HepG2 (cell line): ENCODE measurements around the gene RGS14. TPM values are rescaled to one million over a fixed set of nuclear protein-coding genes. Genes with fewer than 3 reads are reported as not detected.

Source experiments
- AHDC1 ChIP-seq: sonication (generic); formaldehyde crosslinking; IDR thresholded peaks from 2 replicates; pipeline ENCODE4 v1.5.1; 2020; ENCODE audit warnings: mild to moderate bottlenecking, missing genetic modification reagents, borderline replicate concordance
- ARID4A ChIP-seq: sonication (generic); formaldehyde crosslinking; IDR thresholded peaks from 2 replicates; pipeline ENCODE4 v1.5.0; 2020; ENCODE audit warnings: mild to moderate bottlenecking, missing genetic modification reagents, borderline replicate concordance
- ARNT ChIP-seq: fragments of 450-650 bp; IDR thresholded peaks from 2 replicates; pipeline ENCODE4 v1.6.1; 2017
- CEBPG ChIP-seq: IDR thresholded peaks from 2 replicates; pipeline ENCODE4 v1.6.1; 2016
- ELF1 ChIP-seq: sonication (generic); formaldehyde crosslinking; IDR thresholded peaks from 2 replicates; pipeline ENCODE4 v1.4.0; 2020; ENCODE audit warnings: missing genetic modification reagents
- HMGA1 ChIP-seq: sonication (generic); formaldehyde crosslinking; conservative IDR thresholded peaks from 2 replicates; pipeline ENCODE4 v1.4.0; 2020; ENCODE audit warnings: missing genetic modification reagents
- KDM5B ChIP-seq: sonication (generic); formaldehyde crosslinking; IDR thresholded peaks from 2 replicates; pipeline ENCODE4 v1.4.0; 2020; ENCODE audit warnings: missing genetic modification reagents, mild to moderate bottlenecking, borderline replicate concordance
- NCOR1 ChIP-seq: fragments of 200-600 bp; sonication (generic); IDR thresholded peaks from 2 replicates; pipeline ENCODE4 v1.7.0; 2017; ENCODE audit warnings: antibody characterized with exemption, low read length, borderline replicate concordance
- PHF21A ChIP-seq: sonication (generic); formaldehyde crosslinking; IDR thresholded peaks from 2 replicates; pipeline ENCODE4 v1.5.0; 2020; ENCODE audit warnings: mild to moderate bottlenecking, missing genetic modification reagents
- RAD51 ChIP-seq: fragments of 450-650 bp; IDR thresholded peaks from 2 replicates; pipeline ENCODE4 v1.6.1; 2016; ENCODE audit warnings: borderline replicate concordance
- RFXAP ChIP-seq: sonication (generic); formaldehyde crosslinking; IDR thresholded peaks from 2 replicates; pipeline ENCODE4 v1.4.0; 2020; ENCODE audit warnings: missing genetic modification reagents, borderline replicate concordance
- ZBTB42 ChIP-seq: sonication (generic); formaldehyde crosslinking; IDR thresholded peaks from 2 replicates; pipeline ENCODE4 v1.5.0; 2020; ENCODE audit warnings: mild to moderate bottlenecking, missing genetic modification reagents
- ZFP36L2 ChIP-seq: sonication (generic); formaldehyde crosslinking; IDR thresholded peaks from 2 replicates; pipeline ENCODE4 v1.4.0; 2020; ENCODE audit warnings: missing genetic modification reagents
- ZNF281 ChIP-seq: sonication (generic); formaldehyde crosslinking; IDR thresholded peaks from 2 replicates; pipeline ENCODE4 v1.4.0; 2020; ENCODE audit warnings: missing genetic modification reagents, borderline replicate concordance
- ZNF430 ChIP-seq: sonication (generic); formaldehyde crosslinking; IDR thresholded peaks from 2 replicates; pipeline ENCODE4 v1.9.0; 2021; ENCODE audit warnings: mild to moderate bottlenecking, missing genetic modification reagents
- ZNF780A ChIP-seq: sonication (generic); formaldehyde crosslinking; IDR thresholded peaks from 2 replicates; pipeline ENCODE4 v1.8.0; 2022; ENCODE audit warnings: mild to moderate bottlenecking, missing genetic modification reagents, moderate library complexity
- ZSCAN25 ChIP-seq: sonication (generic); formaldehyde crosslinking; IDR thresholded peaks from 2 replicates; pipeline ENCODE4 v1.8.0; 2022; ENCODE audit warnings: mild to moderate bottlenecking, missing genetic modification reagents
- polyA plus RNA-seq, 8 experiments: library from polyadenylated mRNA; depleted of rRNA in 3 of 8; stranded (reverse) in 7 of 8; unstranded in 1 of 8; fragments of >200 nt; fragmentation: Illumina TruSeq in 4 of 8; extraction: Trizol in 4 of 8; gene quantifications; 2 replicates each; pipeline versions ENCODE4 v1.2.1 to v1.2.3, GENCODE V29; 2011 to 2016; ENCODE audit warnings: low read depth in 4 of 8, missing spikeins in 1 of 8, mixed read lengths in 1 of 8; ENCODE audit not compliant: insufficient read depth in 1 of 8
- total RNA-seq, 5 experiments: library from RNA; depleted of rRNA; stranded (reverse); fragments of >200 nt; fragmentation: Illumina TruSeq; extraction: Trizol; gene quantifications; 2 replicates each; pipeline ENCODE4 v1.2.3, GENCODE V29; 2016; ENCODE audit warnings: low read depth in 1 of 5

Gene RGS14
- total and polyA plus RNA-seq, 2 of the 13 experiments (the other 11 are each of a cell fraction or from before 2014, with no cell fraction given) = 11.1 to 17.2 TPM

- TF ChIP-seq ZNF281 (CRISPR knock-in tag) (no peak), ZNF780A (CRISPR knock-in tag) (no peak), ELF1 (CRISPR knock-in tag) (no peak), RAD51 (no peak), HMGA1 (CRISPR knock-in tag) (no peak), ARID4A (CRISPR knock-in tag) (peak; percentile 39; the same call in 1 of the 2 replicates), PHF21A (CRISPR knock-in tag) (no peak), ZFP36L2 (CRISPR knock-in tag) (no peak), ZNF430 (no peak), NCOR1 (no peak), RFXAP (0 out of 2 replicates have a peak, but pooled peaks have one; percentile 9), ZBTB42 (CRISPR knock-in tag) (no peak), CEBPG (no peak), ARNT (no peak), AHDC1 (CRISPR knock-in tag) (no peak), ZSCAN25 (CRISPR knock-in tag) (0 out of 2 replicates have a peak, but pooled peaks have one; percentile 6), KDM5B (CRISPR knock-in tag) (peak; percentile 40; the same call in 1 of the 2 replicates)
Observed at GRCh38 chr5:177371120-177372033, 13.7 kb downstream of the RGS14 start (continued).
